Stimulated activated CD4-positive, alpha-beta T cell treated with anti-CD3 and anti-CD28 coated beads, Interleukin-1b, Interleukin-23, amount 100 ng/mL, for 4 hours (primary cell): ENCODE data around the gene PPP1R18.
"Not testable (repeated sequence)": the region's sequence is repeated elsewhere in the genome, so short reads cannot be mapped to it uniquely, and the experiment has no call there.

Experiments
- DNase-seq, 2 donors: peaks; one replicate each; pipeline ENCODE4 v3.0.0-alpha.2; 2020; ENCODE audit warnings: low read depth in 2 of 2

PPP1R18 gene

GRCh38 chr6:30666300-30666699 is 20.1 kb downstream of the PPP1R18 start:
- not testable (repeated sequence) for DNase-seq

GRCh38 chr6:30664994-30665767 is 21.3 kb downstream of the PPP1R18 start:
- DNase-seq: no peak

- DNase-seq: not testable (repeated sequence)
These were observed 28.5 kb downstream of the PPP1R18 start for GRCh38 chr6:30657922-30658321.

- no peak for DNase-seq
These were observed 29.0 kb downstream of the PPP1R18 start for GRCh38 chr6:30657454-30657853.

GRCh38 chr6:30656513-30656912 is 29.9 kb downstream of the PPP1R18 start:
- no peak for DNase-seq

- no peak for DNase-seq
These were observed 30.7 kb downstream of the PPP1R18 start for GRCh38 chr6:30655743-30656094.

GRCh38 chr6:30654798-30655742 is 31.4 kb downstream of the PPP1R18 start:
- DNase-seq: no peak

GRCh38 chr6:30651143-30651542 is 35.3 kb downstream of the PPP1R18 start:
- DNase-seq: no peak

GRCh38 chr6:30647242-30648116 is 39.0 kb downstream of the PPP1R18 start:
- peak; percentile 66 to 76 for DNase-seq

GRCh38 chr6:30646450-30647241 is 39.8 kb downstream of the PPP1R18 start, which contains the start of gene C6orf136:
C6orf136 (plus strand) TSS chr6:30647133; CDS start chr6:30647232, 99 bp downstream.
- peak; percentile 87 to 90 for DNase-seq

GRCh38 chr6:30645989-30646388 is 40.5 kb downstream of the PPP1R18 start:
- DNase-seq: no peak

GRCh38 chr6:30644769-30645168 is 41.7 kb downstream of the PPP1R18 start:
- no peak for DNase-seq

- DNase-seq: no peak
These were observed 42.8 kb downstream of the PPP1R18 start for GRCh38 chr6:30643656-30644055.

GRCh38 chr6:30641048-30641447 is 45.4 kb downstream of the PPP1R18 start:
- DNase-seq: no peak

GRCh38 chr6:30640481-30640880 is 46.0 kb downstream of the PPP1R18 start:
- no peak for DNase-seq

GRCh38 chr6:30635834-30636233 is 50.6 kb downstream of the PPP1R18 start:
- no peak for DNase-seq

- peak; percentile 82 to 83 for DNase-seq
These were observed 59.7 kb downstream of the PPP1R18 start, which contains the start of gene ATAT1 for GRCh38 chr6:30626484-30627366. ATAT1 (plus strand) TSS chr6:30626874.
